Measurements from ENCODE around the gene IQUB.

DNA sequence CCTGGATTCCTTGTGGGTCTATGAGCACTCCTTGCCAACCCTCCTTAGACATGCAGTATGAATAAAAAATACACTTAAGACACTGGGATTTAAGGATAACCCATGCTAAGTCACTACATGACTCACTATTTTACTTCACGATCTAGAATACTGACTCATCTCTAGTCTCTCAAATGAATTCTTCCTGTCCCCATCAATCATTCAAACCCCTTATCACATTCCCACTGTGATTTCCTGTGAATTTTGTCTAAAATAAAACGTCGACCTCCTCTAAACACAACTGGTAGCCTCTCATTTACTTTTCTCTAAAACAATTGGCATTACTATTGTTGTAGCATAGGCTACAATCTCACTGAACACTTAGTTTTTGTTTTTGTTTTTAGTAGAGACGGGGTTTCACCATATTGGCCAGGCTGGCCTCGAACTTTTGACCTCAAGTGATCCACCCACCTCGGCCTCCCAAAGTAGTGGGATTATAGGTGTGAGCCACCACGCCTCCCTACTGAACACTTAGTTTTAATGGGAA, 3.9 kb upstream of the IQUB start:
- TF ChIP-seq, protein P1, sequence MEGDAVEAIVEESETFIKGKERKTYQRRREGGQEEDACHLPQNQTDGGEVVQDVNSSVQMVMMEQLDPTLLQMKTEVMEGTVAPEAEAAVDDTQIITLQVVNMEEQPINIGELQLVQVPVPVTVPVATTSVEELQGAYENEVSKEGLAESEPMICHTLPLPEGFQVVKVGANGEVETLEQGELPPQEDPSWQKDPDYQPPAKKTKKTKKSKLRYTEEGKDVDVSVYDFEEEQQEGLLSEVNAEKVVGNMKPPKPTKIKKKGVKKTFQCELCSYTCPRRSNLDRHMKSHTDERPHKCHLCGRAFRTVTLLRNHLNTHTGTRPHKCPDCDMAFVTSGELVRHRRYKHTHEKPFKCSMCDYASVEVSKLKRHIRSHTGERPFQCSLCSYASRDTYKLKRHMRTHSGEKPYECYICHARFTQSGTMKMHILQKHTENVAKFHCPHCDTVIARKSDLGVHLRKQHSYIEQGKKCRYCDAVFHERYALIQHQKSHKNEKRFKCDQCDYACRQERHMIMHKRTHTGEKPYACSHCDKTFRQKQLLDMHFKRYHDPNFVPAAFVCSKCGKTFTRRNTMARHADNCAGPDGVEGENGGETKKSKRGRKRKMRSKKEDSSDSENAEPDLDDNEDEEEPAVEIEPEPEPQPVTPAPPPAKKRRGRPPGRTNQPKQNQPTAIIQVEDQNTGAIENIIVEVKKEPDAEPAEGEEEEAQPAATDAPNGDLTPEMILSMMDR (IDR thresholded peaks at IDR 0.05; ENCODE audit: extremely low read depth in 1 of 2, insufficient read depth in 1 of 2, low read depth in 1 of 2, low read length in 2 of 2), result no peak
- no peak for TF ChIP-seq POLR2A (IDR thresholded peaks at IDR 0.05; ENCODE audit: low read depth, low read length)
- peak; percentile 65 for TF ChIP-seq POLR2AphosphoS5 (IDR thresholded peaks at IDR 0.05; ENCODE audit: insufficient read depth, low read depth, low read length)
- TF ChIP-seq GATA2 (IDR thresholded peaks at IDR 0.05; ENCODE audit: insufficient read depth, insufficient read length, low read depth, low read length), result peak; percentile 74
- no peak for TF ChIP-seq EZH2 (IDR thresholded peaks at IDR 0.05; ENCODE audit: borderline replicate concordance, low read depth, low read length, severe bottlenecking)
- TF ChIP-seq MYC (IDR thresholded peaks at IDR 0.05; ENCODE audit: low read depth, low read length), result no peak
- TF ChIP-seq, protein P2, sequence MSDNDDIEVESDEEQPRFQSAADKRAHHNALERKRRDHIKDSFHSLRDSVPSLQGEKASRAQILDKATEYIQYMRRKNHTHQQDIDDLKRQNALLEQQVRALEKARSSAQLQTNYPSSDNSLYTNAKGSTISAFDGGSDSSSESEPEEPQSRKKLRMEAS (IDR thresholded peaks at IDR 0.05; ENCODE audit: insufficient read depth, insufficient read length), result no peak

Data from endothelial cell of umbilical vein (primary cell).